Esophagus squamous epithelium (tissue), 4 donors: ENCODE data around the gene CDK5RAP3.

Experiments
- CTCF ChIP-seq, 6 experiments: fragments of 450-650 bp in 4 of 6; fragments of 200-600 bp in 2 of 6; sonication (generic) in 2 of 6; IDR thresholded peaks; one replicate each; pipeline ENCODE4 v1.5.1; 2016 to 2019; ENCODE audit warnings: antibody characterized with exemption in 6 of 6, mild to moderate bottlenecking in 4 of 6, moderate library complexity in 4 of 6
- POLR2A ChIP-seq, 4 donors: fragments of 450-650 bp; IDR thresholded peaks; one replicate each; pipeline ENCODE4 v1.6.1; 2017; ENCODE audit warnings: antibody characterized with exemption in 4 of 4, mild to moderate bottlenecking in 4 of 4, moderate library complexity in 3 of 4

- TF ChIP-seq POLR2A (IDR thresholded peaks at IDR 0.05) (no peak), CTCF (IDR thresholded peaks at IDR 0.05) (no peak)
These were observed 59.6 kb downstream of the CDK5RAP3 start for GRCh38 chr17:48030531-48030930.
